SK-N-SH (cell line): ENCODE results near the gene POLD2. TPM values are rescaled to one million over a fixed set of nuclear protein-coding genes. Genes with fewer than 3 reads are reported as not detected.
A peak's percentile ranks its signal among the peaks of the same experiment; 100 is the strongest.

Experiments
- CTCF ChIA-PET: fragments of 300-600, 350-600 bp; formaldehyde crosslinking; extraction: SDS; loops from one replicate; lab custom pipeline; 2021; lab: Yijun Ruan, JAX
- POLR2A ChIA-PET: fragments of 350-600 bp; sonication (Branson Sonifier 250); formaldehyde crosslinking; extraction: SDS; loops from one replicate; lab custom pipeline; 2020; ENCODE audit warnings: antibody characterized with exemption, inconsistent platforms; lab: Yijun Ruan, JAX
- DNase-seq: peaks from one replicate; pipeline ENCODE4 v3.0.0; 2012
- H2AFZ ChIP-seq: fragments of 200-600 bp; sonication (generic); 2 replicates; pipeline ENCODE4 v1.8.1; 2016; ENCODE audit warnings: antibody characterized with exemption, mild to moderate bottlenecking, low read depth
- H3F3A ChIP-seq: fragments of 200-600 bp; sonication (generic); replicated peaks from 2 replicates; pipeline ENCODE3; 2016; ENCODE audit warnings: antibody characterized with exemption, mild to moderate bottlenecking; ENCODE audit not compliant: insufficient read depth
- H3K27ac ChIP-seq, 2 experiments: fragments of 200-500 bp in 1 of 2; fragments of 200-600 bp in 1 of 2; sonication (Bioruptor generic) in 1 of 2; sonication (generic), shearing (Covaris generic) in 1 of 2; 2 replicates each; pipeline versions ENCODE4 v1.5.1 to v1.6.1; 2014 to 2016; ENCODE audit warnings: low read depth in 2 of 2, inconsistent platforms in 1 of 2, low read length in 1 of 2, mild to moderate bottlenecking in 1 of 2, mixed read lengths in 1 of 2
- H3K27me3 ChIP-seq: fragments of 200-600 bp; sonication (generic), shearing (Covaris generic); 2 replicates; pipeline ENCODE4 v1.6.1; 2016; ENCODE audit warnings: mixed run types; ENCODE audit not compliant: insufficient read depth
- H3K36me3 ChIP-seq, 2 experiments: fragments of 200-500 bp in 1 of 2; fragments of 200-600 bp in 1 of 2; sonication (Bioruptor generic) in 1 of 2; sonication (generic) in 1 of 2; replicated peaks in 1 of 2; 2 replicates each; pipeline versions ENCODE3 to v1.5.1; 2014 to 2016; ENCODE audit warnings: low read length in 1 of 2, mild to moderate bottlenecking in 1 of 2; ENCODE audit not compliant: insufficient read depth in 2 of 2, control insufficient read depth in 1 of 2
- H3K4me1 ChIP-seq, 2 experiments: fragments of 200-500 bp in 1 of 2; fragments of 200-600 bp in 1 of 2; sonication (Bioruptor generic) in 1 of 2; sonication (generic), shearing (Covaris generic) in 1 of 2; 2 replicates each; pipeline versions ENCODE4 v1.5.1 to v1.6.1; 2014 to 2016; ENCODE audit warnings: low read depth in 1 of 2, low read length in 1 of 2, mixed run types in 1 of 2; ENCODE audit not compliant: insufficient read depth in 2 of 2, control insufficient read depth in 1 of 2
- H3K4me2 ChIP-seq: fragments of 200-600 bp; sonication (generic), shearing (Covaris generic); 2 replicates; pipeline ENCODE4 v1.6.1; 2017; ENCODE audit warnings: mixed run types
- H3K4me3 ChIP-seq, 2 experiments: fragments of 200-500 bp in 1 of 2; fragments of 200-600 bp in 1 of 2; sonication (Bioruptor generic) in 1 of 2; sonication (generic), shearing (Covaris generic) in 1 of 2; 2 replicates each; pipeline versions ENCODE4 v1.5.1 to v1.8.1; 2014 to 2016; ENCODE audit warnings: low read depth in 2 of 2, inconsistent platforms in 1 of 2, low read length in 1 of 2, mild to moderate bottlenecking in 1 of 2, mixed read lengths in 1 of 2, moderate library complexity in 1 of 2
- H3K79me2 ChIP-seq: fragments of 200-600 bp; sonication (generic); 2 replicates; pipeline ENCODE4 v1.8.1; 2017; ENCODE audit warnings: mild to moderate bottlenecking; ENCODE audit not compliant: insufficient read depth
- H3K9ac ChIP-seq: fragments of 200-600 bp; sonication (generic); 2 replicates; pipeline ENCODE4 v1.6.1; 2017; ENCODE audit warnings: mixed run types
- H3K9me2 ChIP-seq: fragments of 200-600 bp; sonication (generic); 2 replicates; pipeline ENCODE4 v1.6.1; 2017; ENCODE audit warnings: mixed run types
- H3K9me3 ChIP-seq: fragments of 200-600 bp; sonication (generic); 2 replicates; pipeline ENCODE4 v1.6.1; 2017; ENCODE audit warnings: mixed run types, mild to moderate bottlenecking, moderate library complexity
- H4K20me1 ChIP-seq: fragments of 200-600 bp; sonication (generic); 2 replicates; pipeline ENCODE4 v1.6.1; 2017; ENCODE audit warnings: mild to moderate bottlenecking, mixed run types; ENCODE audit not compliant: insufficient read depth
- CHD2 ChIP-seq: fragments of 150-350 bp; IDR thresholded peaks from 2 replicates; pipeline ENCODE4 v1.6.1; 2018; ENCODE audit warnings: low read length; ENCODE audit not compliant: partially characterized antibody
- ELF1 ChIP-seq: IDR thresholded peaks from 2 replicates; pipeline ENCODE4 v1.4.0; 2012
- FOXM1 ChIP-seq: IDR thresholded peaks from 2 replicates; pipeline ENCODE4 v1.4.0; 2012; ENCODE audit warnings: low read depth, mild to moderate bottlenecking
- GABPA ChIP-seq: IDR thresholded peaks from 2 replicates; pipeline ENCODE4 v1.4.0; 2012; ENCODE audit warnings: low read depth, mild to moderate bottlenecking
- JUND ChIP-seq: IDR thresholded peaks from 2 replicates; pipeline ENCODE4 v1.4.0; 2012
- NFIC ChIP-seq: IDR thresholded peaks from 2 replicates; pipeline ENCODE4 v1.4.0; 2012; ENCODE audit warnings: borderline replicate concordance
- NRF1 ChIP-seq: IDR thresholded peaks from 2 replicates; pipeline ENCODE4 v1.6.1; 2012; ENCODE audit warnings: low read depth, mild to moderate bottlenecking, low read length
- PBX3 ChIP-seq: IDR thresholded peaks from 2 replicates; pipeline ENCODE4; 2012
- POLR2AphosphoS5 ChIP-seq: IDR thresholded peaks from 2 replicates; pipeline ENCODE4 v1.6.1; 2012; ENCODE audit warnings: low read depth, low read length
- RAD21 ChIP-seq: IDR thresholded peaks from 2 replicates; pipeline ENCODE4 v1.6.1; 2012; ENCODE audit warnings: mild to moderate bottlenecking, low read length
- SIN3A ChIP-seq: IDR thresholded peaks from 2 replicates; pipeline ENCODE4 v1.6.1; 2012; ENCODE audit warnings: low read depth, mild to moderate bottlenecking, low read length, moderate library complexity, borderline replicate concordance
- TCF12 ChIP-seq: IDR thresholded peaks from 2 replicates; pipeline ENCODE4 v1.4.0; 2012
- ZBTB33 ChIP-seq: IDR thresholded peaks from 2 replicates; pipeline ENCODE4 v1.4.0; 2012; ENCODE audit warnings: low read depth, borderline replicate concordance
- WGBS: methylation state at CpG from one replicate; pipeline ENCODE4 v1.1.6; 2017; ENCODE audit warnings: low lambda C conversion rate; 5-methylcytosine and 5-hydroxymethylcytosine counted together
- polyA plus RNA-seq, 3 experiments: library from polyadenylated mRNA; depleted of rRNA; stranded (reverse); fragments of >200 nt; gene quantifications; 2 replicates each; pipeline ENCODE4 v1.2.3, GENCODE V29; 2012

Gene POLD2
- polyA plus RNA-seq, 1 of the 3 experiments (the other 2 are of a cell fraction): 194 TPM

- Histone ChIP-seq H3F3A (peaks cover 46% of the 10 kb centered on the region), H3K79me2 (no peaks in the 10 kb centered on the region)
- TF ChIP-seq TCF12: no peak
- peak; percentile 19; the same call in 1 of the 2 replicates for TF ChIP-seq JUND
- TF ChIP-seq PBX3: no peak; the same call in 1 of the 2 replicates
- 0 out of 2 replicates have a peak, but pooled peaks have one; percentile 4 for TF ChIP-seq NFIC
- peak; percentile 11; the same call in 1 of the 2 replicates for TF ChIP-seq ELF1
- TF ChIP-seq ZBTB33: 0 out of 2 replicates have a peak, but pooled peaks have one; percentile 52
- no peak for TF ChIP-seq NRF1
- peak; percentile 7 for TF ChIP-seq CHD2
- peak; percentile 38; the same call in 1 of the 2 replicates for TF ChIP-seq SIN3A
- TF ChIP-seq GABPA: no peak
- no peak for TF ChIP-seq FOXM1
- TF ChIP-seq RAD21: no peak
- no peak; the same call in 1 of the 2 replicates for TF ChIP-seq POLR2AphosphoS5
- TF ChIP-seq, all 33 proteins: peak for 6
- Histone ChIP-seq H3K9ac (no peak overlapping the region), H3K4me1 (peaks cover 4 to 47% of the 10 kb centered on the region in 2 experiments), H3K27me3 (no peaks in the 10 kb centered on the region), H3K4me3 (no peak overlapping the region), H3K36me3 (peaks cover 0 to 3% of the 10 kb centered on the region in 2 experiments), H3K4me2 (no peak overlapping the region), H2AFZ (no peak overlapping the region), H3K9me3 (no peaks in the 10 kb centered on the region), H3K27ac (no peak overlapping the region), H4K20me1 (no peaks in the 10 kb centered on the region), H3K9me2 (no peaks in the 10 kb centered on the region)
- CTCF ChIA-PET: interaction anchor here (0.8 to 2.6 kb wide), 14 partner anchors 8 to 498 kb away, joined by 3 to 21 read pairs (median 4); partner anchors contain the start of genes DBNL and STK17A
- WGBS: 70% methylated on average over 11 of the region's 11 CpGs
- POLR2A ChIA-PET: interaction anchor here (0.7 to 1.9 kb wide), 9 partner anchors 11 to 133 kb away, joined by 3 to 8 read pairs (median 3); partner anchors contain the start of genes DBNL, POLD2 and YKT6
- DNase-seq: peak; percentile 42
These were observed 56.0 kb downstream of the POLD2 start for GRCh38 chr7:44067064-44067951.
